NCI-H1436 treated with DMSO at 0.1 percent for 48 hours (cell line): ENCODE measurements around the gene ZNF273.
"Not testable (repeated sequence)": the region's sequence is repeated elsewhere in the genome, so short reads cannot be mapped to it uniquely, and the experiment has no call there.

Experiments used
- DNase-seq: peaks from one replicate; lab custom pipeline; 2025; lab: John Stamatoyannopoulos, UW

Gene ZNF273

GRCh38 chr7:64902806-64903721 lies at the start of gene ZNF273:
Gene ZNF273 (plus strand): TSS chr7:64903273. CDS start chr7:64903318, 45 bp downstream.
- DNase-seq = peak; percentile 77

GRCh38 chr7:64853679-64854078 lies 49.4 kb upstream of the ZNF273 start:
- no peak for DNase-seq

GRCh38 chr7:64854969-64855368 lies 48.1 kb upstream of the ZNF273 start:
- no peak for DNase-seq

- no peak for DNase-seq
Observed at GRCh38 chr7:64863021-64863420, 40.1 kb upstream of the ZNF273 start.

- not testable (repeated sequence) for DNase-seq
Observed at GRCh38 chr7:64863530-64863929, 39.5 kb upstream of the ZNF273 start.

GRCh38 chr7:64863969-64864368 lies 39.1 kb upstream of the ZNF273 start:
- DNase-seq = no peak

GRCh38 chr7:64867863-64868440 lies 35.1 kb upstream of the ZNF273 start:
- no peak for DNase-seq

GRCh38 chr7:64868499-64868898 lies 34.6 kb upstream of the ZNF273 start:
- no peak for DNase-seq

GRCh38 chr7:64869121-64869725 lies 33.9 kb upstream of the ZNF273 start:
- no peak for DNase-seq

GRCh38 chr7:64869912-64870562 lies 33.0 kb upstream of the ZNF273 start:
- no peak for DNase-seq

GRCh38 chr7:64870656-64871055 lies 32.4 kb upstream of the ZNF273 start:
- DNase-seq = no peak

GRCh38 chr7:64871761-64872160 lies 31.3 kb upstream of the ZNF273 start:
- no peak for DNase-seq

GRCh38 chr7:64872351-64873154 lies 30.5 kb upstream of the ZNF273 start:
- DNase-seq = no peak

- DNase-seq = no peak
Observed at GRCh38 chr7:64873155-64873500, 29.9 kb upstream of the ZNF273 start.

GRCh38 chr7:64873517-64873916 lies 29.6 kb upstream of the ZNF273 start:
- DNase-seq = no peak

GRCh38 chr7:64874114-64874513 lies 29.0 kb upstream of the ZNF273 start:
- no peak for DNase-seq

GRCh38 chr7:64874562-64875250 lies 28.4 kb upstream of the ZNF273 start:
- DNase-seq = no peak

- DNase-seq = no peak
Observed at GRCh38 chr7:64875258-64875657, 27.8 kb upstream of the ZNF273 start.

- DNase-seq = no peak
Observed at GRCh38 chr7:64875658-64876406, 27.2 kb upstream of the ZNF273 start.
